ENCODE data around the gene PTPRG. TPM values are rescaled to one million over a fixed set of nuclear protein-coding genes. Genes with fewer than 3 reads are reported as not detected.
A peak's percentile ranks its signal among the peaks of the same experiment; 100 is the strongest.

The PTPRG gene
- total and polyA plus RNA-seq, 12 donors, result 6.3 to 119 (median 72.2) TPM

DNA sequence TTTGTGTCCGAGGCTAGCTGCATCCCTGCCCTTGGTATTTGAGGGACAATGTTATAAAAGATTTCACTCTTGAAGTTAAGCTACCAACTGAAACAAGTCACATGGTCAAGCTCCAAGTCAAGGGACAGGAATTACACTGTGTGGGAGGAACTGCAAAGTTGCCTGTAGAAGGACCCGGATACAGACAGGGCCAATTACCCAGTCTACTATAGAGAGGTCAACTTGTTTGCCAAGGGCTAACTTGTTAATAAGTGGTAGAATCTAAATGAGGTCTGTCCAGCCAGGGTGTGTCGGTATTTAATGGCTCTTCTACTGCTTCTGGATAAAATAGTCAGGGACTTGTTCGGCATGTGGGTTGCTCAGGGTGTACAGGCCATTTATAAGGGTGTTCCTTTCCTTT is 55.7 kb downstream of the PTPRG start:
- Histone ChIP-seq H3K9me3 (replicated peaks in 1 of 3) (no peaks in the 10 kb centered on the region), H3K4me3 (no peak overlapping the region), H3K27me3 (no peaks in the 10 kb centered on the region), H3K36me3 (replicated peaks in 1 of 2) (no peaks in the 10 kb centered on the region), H3K27ac (peak overlapping the region in 1 of 5 donors; percentile 39), H3K4me1 (replicated peaks in 1 of 2) (peaks cover 9% of the 10 kb centered on the region in 2 donors)
- DNase-seq, result no peak
- intact Hi-C loops (cut with DNase I), result no loop called here
- 74 to 86% (median 80%) methylated on average over 4 of the region's 4 CpGs for WGBS, 4 donors
- TF ChIP-seq POLR2A (IDR thresholded peaks at IDR 0.05), result no peak
- TF ChIP-seq, protein P1, sequence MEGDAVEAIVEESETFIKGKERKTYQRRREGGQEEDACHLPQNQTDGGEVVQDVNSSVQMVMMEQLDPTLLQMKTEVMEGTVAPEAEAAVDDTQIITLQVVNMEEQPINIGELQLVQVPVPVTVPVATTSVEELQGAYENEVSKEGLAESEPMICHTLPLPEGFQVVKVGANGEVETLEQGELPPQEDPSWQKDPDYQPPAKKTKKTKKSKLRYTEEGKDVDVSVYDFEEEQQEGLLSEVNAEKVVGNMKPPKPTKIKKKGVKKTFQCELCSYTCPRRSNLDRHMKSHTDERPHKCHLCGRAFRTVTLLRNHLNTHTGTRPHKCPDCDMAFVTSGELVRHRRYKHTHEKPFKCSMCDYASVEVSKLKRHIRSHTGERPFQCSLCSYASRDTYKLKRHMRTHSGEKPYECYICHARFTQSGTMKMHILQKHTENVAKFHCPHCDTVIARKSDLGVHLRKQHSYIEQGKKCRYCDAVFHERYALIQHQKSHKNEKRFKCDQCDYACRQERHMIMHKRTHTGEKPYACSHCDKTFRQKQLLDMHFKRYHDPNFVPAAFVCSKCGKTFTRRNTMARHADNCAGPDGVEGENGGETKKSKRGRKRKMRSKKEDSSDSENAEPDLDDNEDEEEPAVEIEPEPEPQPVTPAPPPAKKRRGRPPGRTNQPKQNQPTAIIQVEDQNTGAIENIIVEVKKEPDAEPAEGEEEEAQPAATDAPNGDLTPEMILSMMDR (IDR thresholded peaks at IDR 0.05), result no peak

DNA sequence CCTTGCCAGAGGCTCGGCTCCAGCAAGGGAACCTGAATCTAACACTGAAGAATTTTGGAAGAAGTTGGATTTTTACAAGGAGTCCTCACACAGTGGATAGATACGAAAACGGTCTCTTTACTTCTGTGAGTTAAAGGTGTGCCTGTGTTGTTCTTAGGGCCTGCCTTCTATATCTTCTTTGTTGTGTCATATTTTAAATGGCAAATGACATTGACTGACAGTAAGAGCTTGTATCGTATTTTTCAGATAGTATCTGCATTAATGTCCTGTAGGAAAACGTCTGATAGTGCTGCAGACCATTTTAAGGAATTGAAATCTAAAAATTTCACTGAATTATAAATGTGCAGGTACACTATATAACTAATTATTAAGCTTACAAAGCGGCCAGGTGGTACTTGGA is 56.3 kb downstream of the PTPRG start:
- no peaks in the 10 kb centered on the region for H3K27me3 ChIP-seq
- intact Hi-C loops (cut with DNase I), result no loop called here
- H3K4me3 ChIP-seq, result no peak overlapping the region
- WGBS, 4 donors, result 89 to 92% (median 91%) methylated on average over 6 of the region's 6 CpGs
- peak overlapping the region in 1 of 5 donors; percentile 39 for H3K27ac ChIP-seq
- H3K36me3 ChIP-seq (replicated peaks in 1 of 2), result no peaks in the 10 kb centered on the region
- peaks cover 9% of the 10 kb centered on the region in 2 donors for H3K4me1 ChIP-seq (replicated peaks in 1 of 2)
- no peaks in the 10 kb centered on the region for H3K9me3 ChIP-seq (replicated peaks in 1 of 3)
- no peak for TF ChIP-seq POLR2A (IDR thresholded peaks at IDR 0.05)
- TF ChIP-seq, protein P1 (IDR thresholded peaks at IDR 0.05), result no peak
- DNase-seq, result no peak

DNA sequence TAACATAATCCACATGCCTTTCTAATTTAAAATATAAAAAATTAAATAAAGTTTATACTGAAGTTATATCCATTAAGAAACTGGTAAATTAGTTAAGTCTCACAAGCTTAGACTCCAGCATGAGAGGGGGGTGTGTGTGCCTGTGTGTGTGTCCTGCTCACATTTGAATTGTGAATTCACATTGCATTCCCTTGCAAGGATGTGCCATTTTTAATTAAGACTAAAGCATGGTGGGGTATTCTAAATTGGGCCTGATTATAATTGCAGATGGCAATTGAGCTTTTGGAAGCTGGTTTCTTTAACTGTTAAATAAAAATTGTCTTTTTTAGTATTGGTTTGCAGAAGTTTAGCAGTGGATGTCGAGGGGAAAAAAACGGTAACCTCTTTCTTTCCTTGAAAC is 56.9 kb downstream of the PTPRG start:
- Histone ChIP-seq H3K27ac (no peak overlapping the region), H3K27me3 (no peaks in the 10 kb centered on the region), H3K4me3 (no peak overlapping the region), H3K36me3 (replicated peaks in 1 of 2) (no peaks in the 10 kb centered on the region), H3K4me1 (replicated peaks in 1 of 2) (peaks cover 6 to 9% of the 10 kb centered on the region in 2 donors), H3K9me3 (replicated peaks in 1 of 3) (no peaks in the 10 kb centered on the region)
- 90 to 95% (median 91%) methylated on average over 2 of the region's 2 CpGs for WGBS, 4 donors
- TF ChIP-seq, protein P1 (IDR thresholded peaks at IDR 0.05), result no peak
- TF ChIP-seq POLR2A (IDR thresholded peaks at IDR 0.05), result no peak
- DNase-seq, result no peak
- intact Hi-C loops (cut with DNase I), result no loop called here

DNA sequence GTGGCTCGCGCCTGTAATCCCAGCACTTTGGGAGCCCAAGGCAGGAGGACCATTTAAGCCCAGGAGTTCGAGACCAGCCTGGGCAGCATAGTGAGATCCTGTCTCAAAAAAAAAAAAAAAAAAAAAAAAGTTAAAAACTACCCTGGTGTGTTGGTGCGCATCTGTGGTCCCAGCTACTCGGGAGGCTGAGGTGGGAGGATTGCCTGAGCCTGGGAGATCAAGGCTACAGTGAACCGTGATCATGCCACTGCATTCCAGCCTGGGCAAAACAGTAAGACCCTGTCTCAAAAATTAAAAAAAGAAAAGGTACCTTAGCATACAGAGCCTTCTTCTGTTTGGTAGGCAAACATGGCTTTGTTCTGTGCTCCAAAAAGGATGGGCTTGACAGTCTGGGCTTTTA is 57.5 kb downstream of the PTPRG start:
- Histone ChIP-seq H3K27me3 (no peaks in the 10 kb centered on the region), H3K36me3 (replicated peaks in 1 of 2) (no peaks in the 10 kb centered on the region), H3K4me1 (replicated peaks in 1 of 2) (peaks cover under 1 to 9% of the 10 kb centered on the region in 2 donors), H3K9me3 (replicated peaks in 1 of 3) (no peaks in the 10 kb centered on the region), H3K4me3 (no peak overlapping the region), H3K27ac (no peak overlapping the region)
- intact Hi-C loops (cut with DNase I), result no loop called here
- no peak for TF ChIP-seq POLR2A (IDR thresholded peaks at IDR 0.05)
- TF ChIP-seq, protein P1 (IDR thresholded peaks at IDR 0.05), result no peak
- WGBS, 4 donors, result 94 to 98% (median 95%) methylated on average over 6 of the region's 6 CpGs
- no peak for DNase-seq

Measured in adrenal gland (tissue), 12 donors.